Fibroblast of skin of right quadriceps (primary cell): ENCODE measurements around the gene SCMH1.
A peak's percentile ranks its signal among the peaks of the same experiment; 100 is the strongest.

Experiments
- DNase-seq: peaks from one replicate; pipeline ENCODE4 v3.0.0-alpha.2; 2013

Gene SCMH1

GRCh38 chr1:41078193-41078592 lies 163.9 kb downstream of the SCMH1 start:
- DNase-seq = no peak

- DNase-seq = peak; percentile 81
Measured at GRCh38 chr1:41073971-41074370, 168.1 kb downstream of the SCMH1 start.

- peak; percentile 42 for DNase-seq
Measured at GRCh38 chr1:41072051-41072450, 170.1 kb downstream of the SCMH1 start.

- no peak for DNase-seq
Measured at GRCh38 chr1:41056907-41057306, 185.2 kb downstream of the SCMH1 start.

- DNase-seq = no peak
Measured at GRCh38 chr1:41053316-41053715, 188.8 kb downstream of the SCMH1 start.

GRCh38 chr1:41051022-41051421 lies 191.1 kb downstream of the SCMH1 start:
- peak; percentile 8 for DNase-seq

- DNase-seq = no peak
Measured at GRCh38 chr1:41048540-41048939, 193.6 kb downstream of the SCMH1 start.

- DNase-seq = no peak
Measured at GRCh38 chr1:41046347-41046775, 195.7 kb downstream of the SCMH1 start.

- DNase-seq = peak; percentile 35
Measured at GRCh38 chr1:41045740-41046139, 196.4 kb downstream of the SCMH1 start.

GRCh38 chr1:41044187-41044586 lies 197.9 kb downstream of the SCMH1 start:
- no peak for DNase-seq

- DNase-seq = no peak
Measured at GRCh38 chr1:41041614-41042270, 200.4 kb downstream of the SCMH1 start.

- no peak for DNase-seq
Measured at GRCh38 chr1:41038110-41038509, 204.0 kb downstream of the SCMH1 start.

GRCh38 chr1:41037116-41037903 lies 204.8 kb downstream of the SCMH1 start:
- DNase-seq = no peak

GRCh38 chr1:41033272-41033671 lies 208.8 kb downstream of the SCMH1 start:
- no peak for DNase-seq

GRCh38 chr1:41032147-41032546 lies 210.0 kb downstream of the SCMH1 start:
- no peak for DNase-seq

GRCh38 chr1:41030872-41031616 lies 211.1 kb downstream of the SCMH1 start:
- DNase-seq = no peak

GRCh38 chr1:41028034-41028642 lies 214.0 kb downstream of the SCMH1 start:
- no peak for DNase-seq

- DNase-seq = no peak
Measured at GRCh38 chr1:41025979-41026819, 215.9 kb downstream of the SCMH1 start.

- DNase-seq = no peak
Measured at GRCh38 chr1:41024953-41025352, 217.2 kb downstream of the SCMH1 start.

GRCh38 chr1:41023279-41023990 lies 218.7 kb downstream of the SCMH1 start:
- peak; percentile 13 for DNase-seq

- DNase-seq = no peak
Measured at GRCh38 chr1:41022424-41022823, 219.7 kb downstream of the SCMH1 start.
